ENCODE data around the gene NUP85. TPM values are rescaled to one million over a fixed set of nuclear protein-coding genes. Genes with fewer than 3 reads are reported as not detected.
"Not testable (repeated sequence)": the region's sequence is repeated elsewhere in the genome, so short reads cannot be mapped to it uniquely, and the experiment has no call there.

The NUP85 gene
- total RNA-seq (2022) = 116 and 117 TPM in 2 replicates
- percentile 85 among the genes with signal in this experiment for Bru-seq, nascent RNA
- BruChase-seq, experiment 1, labeled RNA remaining after a 6-hour chase = percentile 88 among the genes with signal in this experiment
- BruChase-seq, experiment 2, labeled RNA remaining after a 2-hour chase = percentile 92 among the genes with signal in this experiment
- long read RNA-seq, transcript NUP85-201 (19 exons, 2,121 nt) = major isoform, 53 of 79 reads
- long read RNA-seq, partial matches to known transcripts = 6 of 79 reads
- long read RNA-seq, other reads (novel, unspliced or antisense) = 17 of 79 reads

- intact Hi-C loops (cut with micrococcal nuclease; ENCODE audit: unreplicated experiment) = no loop called here
- H3K4me1 Mint-ChIP-seq (ENCODE audit: low read depth, unreplicated experiment) = peaks cover 7% of the 10 kb centered on the region
- peak; percentile 96 for DNase-seq
- H3K27me3 Mint-ChIP-seq (ENCODE audit: unreplicated experiment) = no peaks in the 10 kb centered on the region
- BruUV-seq (replicated peaks) = no TSS peak
- peaks cover 54% of the 10 kb centered on the region for H3K36me3 Mint-ChIP-seq (ENCODE audit: insufficient read depth, unreplicated experiment)
- TF ChIP-seq CTCF (IDR thresholded peaks at IDR 0.05; ENCODE audit: unreplicated experiment) = no peak
- H3K27ac Mint-ChIP-seq (ENCODE audit: unreplicated experiment) = peak within 1 kb of the TSS; percentile 99
- CTCF ChIA-PET = interaction anchor here (0.6 to 1.1 kb wide), 6 partner anchors 33 to 181 kb away, joined by 3 to 5 read pairs (median 4); no protein-coding TSS in a partner anchor
- H3K9me3 Mint-ChIP-seq (ENCODE audit: low read depth, unreplicated experiment) = no peaks in the 10 kb centered on the region
- peak within 1 kb of the TSS; percentile 89 for H3K4me3 Mint-ChIP-seq (ENCODE audit: low read depth, unreplicated experiment)
These were observed at the start of gene NUP85 for GRCh38 chr17:75205037-75205792. TSS of gene NUP85 (plus strand) at chr17:75205679. CDS start at chr17:75205762, 83 bp downstream.

GRCh38 chr17:75158480-75158879, 47.0 kb upstream of the NUP85 start:
- not testable (repeated sequence) for DNase-seq

GRCh38 chr17:75159196-75160031, 46.1 kb upstream of the NUP85 start:
- TF ChIP-seq CTCF (IDR thresholded peaks at IDR 0.05; ENCODE audit: unreplicated experiment) = no peak
- Mint-ChIP-seq H3K36me3 (ENCODE audit: insufficient read depth, unreplicated experiment) (peaks cover 34% of the 10 kb centered on the region), H3K4me1 (ENCODE audit: low read depth, unreplicated experiment) (peaks cover 29% of the 10 kb centered on the region), H3K4me3 (ENCODE audit: low read depth, unreplicated experiment) (peak overlapping the region; percentile 10), H3K27me3 (ENCODE audit: unreplicated experiment) (no peaks in the 10 kb centered on the region), H3K27ac (ENCODE audit: unreplicated experiment) (peak overlapping the region; percentile 91), H3K9me3 (ENCODE audit: low read depth, unreplicated experiment) (no peaks in the 10 kb centered on the region)
- intact Hi-C loops (cut with micrococcal nuclease; ENCODE audit: unreplicated experiment) = no loop called here
- peak; percentile 65 for DNase-seq
- BruUV-seq (replicated peaks) = no TSS peak
- CTCF ChIA-PET = interaction anchor here (0.6 to 0.9 kb wide), 5 partner anchors 9 to 456 kb away, joined by 3 to 4 read pairs (median 3); no protein-coding TSS in a partner anchor

More at GRCh38 chr17:75158480-75158879, 47.0 kb upstream of the NUP85 start:
- H3K27me3 Mint-ChIP-seq (ENCODE audit: unreplicated experiment); H3K4me3 Mint-ChIP-seq (ENCODE audit: low read depth, unreplicated experiment); H3K27ac Mint-ChIP-seq (ENCODE audit: unreplicated experiment); intact Hi-C loops (cut with micrococcal nuclease; ENCODE audit: unreplicated experiment); H3K9me3 Mint-ChIP-seq (ENCODE audit: low read depth, unreplicated experiment); BruUV-seq (replicated peaks): not testable (repeated sequence)
- Mint-ChIP-seq H3K4me1 (ENCODE audit: low read depth, unreplicated experiment) (peaks cover 29% of the 10 kb centered on the region), H3K36me3 (ENCODE audit: insufficient read depth, unreplicated experiment) (peaks cover 43% of the 10 kb centered on the region)
- CTCF ChIA-PET = interaction anchor here (0.6 to 0.7 kb wide), 2 partner anchors 48 to 457 kb away, joined by 3 to 4 read pairs; no protein-coding TSS in a partner anchor

GRCh38 chr17:75160211-75160610, 45.3 kb upstream of the NUP85 start:
- no peaks in the 10 kb centered on the region for H3K9me3 Mint-ChIP-seq (ENCODE audit: low read depth, unreplicated experiment)
- peaks cover 28% of the 10 kb centered on the region for H3K36me3 Mint-ChIP-seq (ENCODE audit: insufficient read depth, unreplicated experiment)
- no TSS peak for BruUV-seq (replicated peaks)
- H3K27me3 Mint-ChIP-seq (ENCODE audit: unreplicated experiment) = no peaks in the 10 kb centered on the region
- CTCF ChIA-PET = no interaction called here
- no peak for TF ChIP-seq CTCF (IDR thresholded peaks at IDR 0.05; ENCODE audit: unreplicated experiment)
- no peak for DNase-seq
- intact Hi-C loops (cut with micrococcal nuclease; ENCODE audit: unreplicated experiment) = no loop called here
- H3K4me3 Mint-ChIP-seq (ENCODE audit: low read depth, unreplicated experiment) = no peak overlapping the region
- H3K4me1 Mint-ChIP-seq (ENCODE audit: low read depth, unreplicated experiment) = peaks cover 21% of the 10 kb centered on the region
- peak overlapping the region; percentile 91 for H3K27ac Mint-ChIP-seq (ENCODE audit: unreplicated experiment)
